Spleen (tissue), 7 donors: ENCODE data around the gene RAB2B.

Experiments used
- CTCF ChIP-seq, 11 experiments: fragments of 200-600 bp in 7 of 11; fragments of 450-650 bp in 4 of 11; sonication (generic) in 4 of 11; IDR thresholded peaks in 8 of 11; conservative IDR thresholded peaks in 3 of 11; 1 replicate in 7 of 11; 2 replicates in 4 of 11; pipeline versions ENCODE4 v1.4.0 to v1.8.0; 2016 to 2021; ENCODE audit warnings: antibody characterized with exemption in 11 of 11, inconsistent platforms in 4 of 11, mild to moderate bottlenecking in 1 of 11
- POLR2A ChIP-seq, 3 donors: fragments of 450-650 bp; IDR thresholded peaks; one replicate each; pipeline ENCODE4 v1.5.1; 2017; ENCODE audit warnings: antibody characterized with exemption in 3 of 3, mild to moderate bottlenecking in 1 of 3
- POLR2AphosphoS5 ChIP-seq, 3 donors: sonication (generic); formaldehyde crosslinking; IDR thresholded peaks; one replicate each; pipeline ENCODE4 v1.5.1; 2017; ENCODE audit warnings: antibody characterized with exemption in 3 of 3
- donor health status: DM: no; HTN: no; CAD: no; lungs with moderate emphysema.
- donor health status: DM: no; HTN: no; CAD: no.
- donor health status: DM: no; HTN: no; CAD: no.

DNA sequence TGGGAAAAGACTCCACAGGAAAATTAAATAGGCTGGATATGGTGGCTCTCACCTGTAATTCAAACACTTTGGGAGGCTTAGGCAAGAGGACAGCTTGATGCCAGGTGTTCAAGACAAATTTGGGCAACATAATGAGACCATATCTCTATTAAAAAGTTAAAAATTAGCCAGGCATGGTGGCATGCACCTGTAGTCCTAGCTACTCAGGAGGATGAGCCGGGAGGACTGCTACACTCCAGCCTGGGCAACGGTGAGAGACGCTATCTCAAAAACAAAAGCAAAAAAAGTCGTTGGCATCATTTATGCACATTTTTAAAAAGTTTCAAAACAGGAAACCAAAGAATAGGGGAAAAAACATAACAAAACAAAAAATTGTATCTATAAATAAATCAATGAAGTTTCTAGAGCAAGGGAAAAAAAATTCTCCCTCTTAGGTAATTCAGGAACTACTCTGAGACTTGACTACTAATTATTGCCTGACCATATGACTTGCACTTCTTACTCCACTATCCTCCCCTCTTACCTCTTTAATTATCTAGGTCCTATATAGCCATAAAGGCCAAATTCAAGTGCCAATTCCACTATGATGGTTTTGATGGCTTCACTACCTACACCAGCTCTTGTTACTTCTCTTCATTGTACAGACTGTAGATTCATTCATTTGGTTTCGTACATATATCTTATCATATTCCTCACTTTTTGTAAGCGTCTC lies 32.8 kb upstream of the RAB2B start:
- no peak for TF ChIP-seq CTCF (IDR thresholded peaks at IDR 0.05 in 8 of 11, conservative IDR thresholded peaks at IDR 0.05 in 3 of 11)
- no peak for TF ChIP-seq POLR2AphosphoS5 (IDR thresholded peaks at IDR 0.05)
- TF ChIP-seq POLR2A (IDR thresholded peaks at IDR 0.05): no peak
